HepG2 (cell line): ENCODE data around the gene ESPN. TPM values are rescaled to one million over a fixed set of nuclear protein-coding genes. Genes with fewer than 3 reads are reported as not detected.

ENCODE experiments used
- FOXM1 ChIP-seq: sonication (generic); formaldehyde crosslinking; IDR thresholded peaks from 2 replicates; pipeline ENCODE4 v1.5.0; 2020; ENCODE audit warnings: missing genetic modification reagents
- HNF4A ChIP-seq: sonication (generic); formaldehyde crosslinking; IDR thresholded peaks from 2 replicates; pipeline ENCODE4 v1.4.0; 2020; ENCODE audit warnings: missing genetic modification reagents
- MAFG ChIP-seq: sonication (generic); formaldehyde crosslinking; IDR thresholded peaks from 2 replicates; pipeline ENCODE4 v1.5.1; 2020; ENCODE audit warnings: mild to moderate bottlenecking, missing genetic modification reagents
- MTA3 ChIP-seq: sonication (generic); formaldehyde crosslinking; IDR thresholded peaks from 2 replicates; pipeline ENCODE4 v1.4.0; 2020; ENCODE audit warnings: missing genetic modification reagents
- NKX3-1 ChIP-seq: sonication (generic); formaldehyde crosslinking; IDR thresholded peaks from 2 replicates; pipeline ENCODE4 v1.5.0; 2020; ENCODE audit warnings: missing genetic modification reagents
- NR2C2 ChIP-seq: sonication (generic); formaldehyde crosslinking; IDR thresholded peaks from 2 replicates; pipeline ENCODE4 v1.4.0; 2020; ENCODE audit warnings: missing genetic modification reagents, mild to moderate bottlenecking, moderate library complexity, borderline replicate concordance
- SALL1 ChIP-seq: sonication (generic); formaldehyde crosslinking; IDR thresholded peaks from 2 replicates; pipeline ENCODE4 v1.8.0; 2022; ENCODE audit warnings: mild to moderate bottlenecking, missing genetic modification reagents
- TBX3 ChIP-seq: fragments of 450-650 bp; IDR thresholded peaks from 2 replicates; pipeline ENCODE4 v1.6.1; 2017; ENCODE audit warnings: antibody characterized with exemption, mild to moderate bottlenecking, inconsistent platforms, borderline replicate concordance
- ZNF224 ChIP-seq: sonication (generic); formaldehyde crosslinking; IDR thresholded peaks from 2 replicates; pipeline ENCODE4 v1.5.0; 2020; ENCODE audit warnings: mild to moderate bottlenecking, missing genetic modification reagents
- polyA plus RNA-seq, 8 experiments: library from polyadenylated mRNA; depleted of rRNA in 3 of 8; stranded (reverse) in 7 of 8; unstranded in 1 of 8; fragments of >200 nt; fragmentation: Illumina TruSeq in 4 of 8; extraction: Trizol in 4 of 8; gene quantifications; 2 replicates each; pipeline versions ENCODE4 v1.2.1 to v1.2.3, GENCODE V29; 2011 to 2016; ENCODE audit warnings: low read depth in 4 of 8, missing spikeins in 1 of 8, mixed read lengths in 1 of 8; ENCODE audit not compliant: insufficient read depth in 1 of 8
- total RNA-seq, 5 experiments: library from RNA; depleted of rRNA; stranded (reverse); fragments of >200 nt; fragmentation: Illumina TruSeq; extraction: Trizol; gene quantifications; 2 replicates each; pipeline ENCODE4 v1.2.3, GENCODE V29; 2016; ENCODE audit warnings: low read depth in 1 of 5
- TF ChIP-seq, protein P1 (sequence below), 2 experiments: IDR thresholded peaks; 2 replicates each; pipeline ENCODE4 v1.6.1; 2011 to 2012; ENCODE audit warnings: low read length in 2 of 2, borderline replicate concordance in 1 of 2, low read depth in 1 of 2, mild to moderate bottlenecking in 1 of 2, moderate library complexity in 1 of 2
- TF ChIP-seq, protein P2 (sequence below): sonication (generic); formaldehyde crosslinking; IDR thresholded peaks from 2 replicates; pipeline ENCODE4 v1.5.0; 2020; ENCODE audit warnings: missing genetic modification reagents, mild to moderate bottlenecking, borderline replicate concordance
- TF ChIP-seq, protein P3 (sequence below): sonication (generic); formaldehyde crosslinking; IDR thresholded peaks from 2 replicates; pipeline ENCODE4 v1.5.0; 2020; ENCODE audit warnings: missing genetic modification reagents
- TF ChIP-seq, protein P4 (sequence below): IDR thresholded peaks from 2 replicates; pipeline ENCODE4 v1.6.1; 2016; ENCODE audit warnings: mild to moderate bottlenecking, missing biosample characterization, missing genetic modification reagents
- TF ChIP-seq, protein P5 (sequence below): sonication (generic); formaldehyde crosslinking; IDR thresholded peaks from 2 replicates; pipeline ENCODE4 v1.4.0; 2020; ENCODE audit warnings: missing genetic modification reagents
- TF ChIP-seq, protein P6 (sequence below): sonication (generic); formaldehyde crosslinking; IDR thresholded peaks from 2 replicates; pipeline ENCODE4 v1.4.0; 2020; ENCODE audit warnings: missing genetic modification reagents

Gene ESPN
- total and polyA plus RNA-seq, 2 of the 13 experiments (the other 11 are each of a cell fraction or from before 2014, with no cell fraction given), result 48.6 to 54.2 TPM

DNA sequence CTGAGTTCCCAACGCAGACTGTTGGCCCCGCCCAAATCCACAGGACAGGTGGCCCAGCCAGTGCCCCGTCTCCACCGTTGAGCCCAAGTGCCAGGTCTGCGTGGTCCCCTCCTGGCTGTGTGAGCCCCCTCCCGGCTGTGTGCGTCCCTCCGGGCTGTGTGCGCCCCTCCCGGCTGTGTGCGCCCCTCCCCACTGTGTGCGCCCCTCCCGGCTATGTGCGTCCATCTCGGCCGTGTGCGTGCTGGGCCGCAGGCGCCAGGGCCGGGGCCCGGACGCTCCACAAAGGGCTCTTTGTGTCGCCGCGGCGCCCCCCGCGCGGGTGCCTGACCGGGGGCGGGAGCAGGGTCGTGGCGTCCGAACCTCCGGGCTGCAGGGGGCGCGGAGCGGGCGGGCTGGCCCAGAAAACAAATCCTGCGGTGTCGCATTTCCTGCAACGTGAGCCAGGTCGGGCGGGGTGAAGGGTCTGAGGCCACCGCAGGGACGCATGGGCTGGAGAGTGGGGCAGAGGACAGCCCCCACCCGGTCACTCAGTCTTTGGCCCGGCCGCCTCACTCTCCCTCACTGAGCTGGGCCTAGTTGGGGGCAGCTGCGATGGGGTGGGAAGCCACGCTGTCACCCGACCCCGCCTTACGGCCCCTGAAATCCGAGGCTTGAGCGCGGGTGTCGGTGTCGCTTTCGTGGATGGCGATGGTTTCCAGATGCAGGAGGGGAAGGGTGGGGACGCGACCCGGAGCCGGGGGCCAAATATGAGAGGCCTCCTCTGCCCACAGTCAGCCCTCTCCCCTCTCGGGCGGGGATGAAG is 22.6 kb downstream of the ESPN start (continued):
- TF ChIP-seq, protein P1, sequence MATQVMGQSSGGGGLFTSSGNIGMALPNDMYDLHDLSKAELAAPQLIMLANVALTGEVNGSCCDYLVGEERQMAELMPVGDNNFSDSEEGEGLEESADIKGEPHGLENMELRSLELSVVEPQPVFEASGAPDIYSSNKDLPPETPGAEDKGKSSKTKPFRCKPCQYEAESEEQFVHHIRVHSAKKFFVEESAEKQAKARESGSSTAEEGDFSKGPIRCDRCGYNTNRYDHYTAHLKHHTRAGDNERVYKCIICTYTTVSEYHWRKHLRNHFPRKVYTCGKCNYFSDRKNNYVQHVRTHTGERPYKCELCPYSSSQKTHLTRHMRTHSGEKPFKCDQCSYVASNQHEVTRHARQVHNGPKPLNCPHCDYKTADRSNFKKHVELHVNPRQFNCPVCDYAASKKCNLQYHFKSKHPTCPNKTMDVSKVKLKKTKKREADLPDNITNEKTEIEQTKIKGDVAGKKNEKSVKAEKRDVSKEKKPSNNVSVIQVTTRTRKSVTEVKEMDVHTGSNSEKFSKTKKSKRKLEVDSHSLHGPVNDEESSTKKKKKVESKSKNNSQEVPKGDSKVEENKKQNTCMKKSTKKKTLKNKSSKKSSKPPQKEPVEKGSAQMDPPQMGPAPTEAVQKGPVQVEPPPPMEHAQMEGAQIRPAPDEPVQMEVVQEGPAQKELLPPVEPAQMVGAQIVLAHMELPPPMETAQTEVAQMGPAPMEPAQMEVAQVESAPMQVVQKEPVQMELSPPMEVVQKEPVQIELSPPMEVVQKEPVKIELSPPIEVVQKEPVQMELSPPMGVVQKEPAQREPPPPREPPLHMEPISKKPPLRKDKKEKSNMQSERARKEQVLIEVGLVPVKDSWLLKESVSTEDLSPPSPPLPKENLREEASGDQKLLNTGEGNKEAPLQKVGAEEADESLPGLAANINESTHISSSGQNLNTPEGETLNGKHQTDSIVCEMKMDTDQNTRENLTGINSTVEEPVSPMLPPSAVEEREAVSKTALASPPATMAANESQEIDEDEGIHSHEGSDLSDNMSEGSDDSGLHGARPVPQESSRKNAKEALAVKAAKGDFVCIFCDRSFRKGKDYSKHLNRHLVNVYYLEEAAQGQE (IDR thresholded peaks at IDR 0.05; ENCODE audit: borderline replicate concordance in 1 of 2, low read depth in 1 of 2, low read length in 2 of 2), result peak in 1 of 2 experiments; percentile 9; a peak in 1 of 4 replicates
- TF ChIP-seq, protein P2, sequence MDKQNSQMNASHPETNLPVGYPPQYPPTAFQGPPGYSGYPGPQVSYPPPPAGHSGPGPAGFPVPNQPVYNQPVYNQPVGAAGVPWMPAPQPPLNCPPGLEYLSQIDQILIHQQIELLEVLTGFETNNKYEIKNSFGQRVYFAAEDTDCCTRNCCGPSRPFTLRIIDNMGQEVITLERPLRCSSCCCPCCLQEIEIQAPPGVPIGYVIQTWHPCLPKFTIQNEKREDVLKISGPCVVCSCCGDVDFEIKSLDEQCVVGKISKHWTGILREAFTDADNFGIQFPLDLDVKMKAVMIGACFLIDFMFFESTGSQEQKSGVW (CRISPR knock-in tag), result 0 out of 2 replicates have a peak, but pooled peaks have one; percentile 25
- TF ChIP-seq MAFG (CRISPR knock-in tag) (no peak), FOXM1 (CRISPR knock-in tag) (no peak), HNF4A (peak; percentile 31; the same call in 1 of the 2 replicates), NR2C2 (peak; percentile 87), TBX3 (no peak), ZNF224 (CRISPR knock-in tag) (no peak), MTA3 (CRISPR knock-in tag) (no peak), NKX3-1 (no peak), SALL1 (CRISPR knock-in tag) (peak; percentile 90)
- TF ChIP-seq, protein P3, sequence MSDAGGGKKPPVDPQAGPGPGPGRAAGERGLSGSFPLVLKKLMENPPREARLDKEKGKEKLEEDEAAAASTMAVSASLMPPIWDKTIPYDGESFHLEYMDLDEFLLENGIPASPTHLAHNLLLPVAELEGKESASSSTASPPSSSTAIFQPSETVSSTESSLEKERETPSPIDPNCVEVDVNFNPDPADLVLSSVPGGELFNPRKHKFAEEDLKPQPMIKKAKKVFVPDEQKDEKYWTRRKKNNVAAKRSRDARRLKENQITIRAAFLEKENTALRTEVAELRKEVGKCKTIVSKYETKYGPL (CRISPR knock-in tag), result 0 out of 2 replicates have a peak, but pooled peaks have one; percentile 15
- TF ChIP-seq, protein P4, sequence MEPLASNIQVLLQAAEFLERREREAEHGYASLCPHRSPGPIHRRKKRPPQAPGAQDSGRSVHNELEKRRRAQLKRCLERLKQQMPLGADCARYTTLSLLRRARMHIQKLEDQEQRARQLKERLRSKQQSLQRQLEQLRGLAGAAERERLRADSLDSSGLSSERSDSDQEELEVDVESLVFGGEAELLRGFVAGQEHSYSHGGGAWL (CRISPR knock-in tag), result no peak; the same call in 1 of the 2 replicates
- TF ChIP-seq, protein P5, sequence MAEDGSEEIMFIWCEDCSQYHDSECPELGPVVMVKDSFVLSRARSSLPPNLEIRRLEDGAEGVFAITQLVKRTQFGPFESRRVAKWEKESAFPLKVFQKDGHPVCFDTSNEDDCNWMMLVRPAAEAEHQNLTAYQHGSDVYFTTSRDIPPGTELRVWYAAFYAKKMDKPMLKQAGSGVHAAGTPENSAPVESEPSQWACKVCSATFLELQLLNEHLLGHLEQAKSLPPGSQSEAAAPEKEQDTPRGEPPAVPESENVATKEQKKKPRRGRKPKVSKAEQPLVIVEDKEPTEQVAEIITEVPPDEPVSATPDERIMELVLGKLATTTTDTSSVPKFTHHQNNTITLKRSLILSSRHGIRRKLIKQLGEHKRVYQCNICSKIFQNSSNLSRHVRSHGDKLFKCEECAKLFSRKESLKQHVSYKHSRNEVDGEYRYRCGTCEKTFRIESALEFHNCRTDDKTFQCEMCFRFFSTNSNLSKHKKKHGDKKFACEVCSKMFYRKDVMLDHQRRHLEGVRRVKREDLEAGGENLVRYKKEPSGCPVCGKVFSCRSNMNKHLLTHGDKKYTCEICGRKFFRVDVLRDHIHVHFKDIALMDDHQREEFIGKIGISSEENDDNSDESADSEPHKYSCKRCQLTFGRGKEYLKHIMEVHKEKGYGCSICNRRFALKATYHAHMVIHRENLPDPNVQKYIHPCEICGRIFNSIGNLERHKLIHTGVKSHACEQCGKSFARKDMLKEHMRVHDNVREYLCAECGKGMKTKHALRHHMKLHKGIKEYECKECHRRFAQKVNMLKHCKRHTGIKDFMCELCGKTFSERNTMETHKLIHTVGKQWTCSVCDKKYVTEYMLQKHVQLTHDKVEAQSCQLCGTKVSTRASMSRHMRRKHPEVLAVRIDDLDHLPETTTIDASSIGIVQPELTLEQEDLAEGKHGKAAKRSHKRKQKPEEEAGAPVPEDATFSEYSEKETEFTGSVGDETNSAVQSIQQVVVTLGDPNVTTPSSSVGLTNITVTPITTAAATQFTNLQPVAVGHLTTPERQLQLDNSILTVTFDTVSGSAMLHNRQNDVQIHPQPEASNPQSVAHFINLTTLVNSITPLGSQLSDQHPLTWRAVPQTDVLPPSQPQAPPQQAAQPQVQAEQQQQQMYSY (CRISPR knock-in tag), result peak; percentile 37; the same call in 1 of the 2 replicates
- TF ChIP-seq, protein P6, sequence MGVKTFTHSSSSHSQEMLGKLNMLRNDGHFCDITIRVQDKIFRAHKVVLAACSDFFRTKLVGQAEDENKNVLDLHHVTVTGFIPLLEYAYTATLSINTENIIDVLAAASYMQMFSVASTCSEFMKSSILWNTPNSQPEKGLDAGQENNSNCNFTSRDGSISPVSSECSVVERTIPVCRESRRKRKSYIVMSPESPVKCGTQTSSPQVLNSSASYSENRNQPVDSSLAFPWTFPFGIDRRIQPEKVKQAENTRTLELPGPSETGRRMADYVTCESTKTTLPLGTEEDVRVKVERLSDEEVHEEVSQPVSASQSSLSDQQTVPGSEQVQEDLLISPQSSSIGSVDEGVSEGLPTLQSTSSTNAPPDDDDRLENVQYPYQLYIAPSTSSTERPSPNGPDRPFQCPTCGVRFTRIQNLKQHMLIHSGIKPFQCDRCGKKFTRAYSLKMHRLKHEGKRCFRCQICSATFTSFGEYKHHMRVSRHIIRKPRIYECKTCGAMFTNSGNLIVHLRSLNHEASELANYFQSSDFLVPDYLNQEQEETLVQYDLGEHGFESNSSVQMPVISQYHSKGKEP (CRISPR knock-in tag), result no peak
